OCI-M2 (cell line): ENCODE results near the gene CA5A.

Source experiments
- DNase-seq: peaks from one replicate; lab custom pipeline; 2025; ENCODE audit not compliant: unreplicated experiment; lab: John Stamatoyannopoulos, UW

The CA5A gene

DNA sequence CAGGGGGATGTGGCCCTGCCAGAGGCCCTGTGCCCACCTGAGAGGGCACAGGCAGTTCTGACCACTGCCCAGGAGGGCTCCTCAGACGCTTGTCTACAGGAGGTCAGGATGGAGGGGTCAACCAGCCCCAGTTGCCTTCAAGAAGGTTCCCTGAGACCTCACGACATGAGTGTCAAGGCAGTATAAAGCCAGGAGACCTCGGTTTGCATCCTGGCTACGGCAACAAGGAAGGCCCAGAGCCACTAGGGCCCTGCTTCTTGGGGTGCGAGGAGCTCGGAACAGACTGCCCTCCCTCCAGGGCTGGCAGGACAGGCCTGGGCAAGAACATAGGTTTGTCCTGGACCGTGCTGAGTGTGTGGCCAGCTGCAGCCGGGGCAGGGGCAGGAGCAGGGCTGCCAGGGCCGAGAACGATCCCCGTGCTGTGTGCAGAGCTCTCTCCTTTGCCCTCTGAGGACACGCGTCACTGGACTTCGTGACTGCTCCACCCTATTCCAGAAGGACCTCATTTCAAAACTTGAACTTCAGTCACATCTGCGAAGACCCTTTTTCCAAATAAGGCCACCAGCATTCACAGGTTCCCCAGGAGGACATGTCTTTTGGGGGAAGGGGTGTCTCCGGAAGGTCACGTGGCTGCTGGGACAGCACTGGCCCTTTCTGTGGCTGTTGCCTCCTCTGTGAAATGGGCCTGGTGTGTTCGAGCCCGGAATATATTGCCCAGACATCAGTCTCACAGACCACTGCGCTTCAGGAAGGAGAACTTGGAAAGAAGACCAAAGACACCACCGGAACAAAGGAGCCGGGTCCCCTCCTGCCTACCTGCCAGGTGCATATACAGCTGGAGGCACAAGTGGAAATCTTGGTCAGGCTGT, 94.8 kb downstream of the CA5A start:
- DNase-seq, result no peak

DNA sequence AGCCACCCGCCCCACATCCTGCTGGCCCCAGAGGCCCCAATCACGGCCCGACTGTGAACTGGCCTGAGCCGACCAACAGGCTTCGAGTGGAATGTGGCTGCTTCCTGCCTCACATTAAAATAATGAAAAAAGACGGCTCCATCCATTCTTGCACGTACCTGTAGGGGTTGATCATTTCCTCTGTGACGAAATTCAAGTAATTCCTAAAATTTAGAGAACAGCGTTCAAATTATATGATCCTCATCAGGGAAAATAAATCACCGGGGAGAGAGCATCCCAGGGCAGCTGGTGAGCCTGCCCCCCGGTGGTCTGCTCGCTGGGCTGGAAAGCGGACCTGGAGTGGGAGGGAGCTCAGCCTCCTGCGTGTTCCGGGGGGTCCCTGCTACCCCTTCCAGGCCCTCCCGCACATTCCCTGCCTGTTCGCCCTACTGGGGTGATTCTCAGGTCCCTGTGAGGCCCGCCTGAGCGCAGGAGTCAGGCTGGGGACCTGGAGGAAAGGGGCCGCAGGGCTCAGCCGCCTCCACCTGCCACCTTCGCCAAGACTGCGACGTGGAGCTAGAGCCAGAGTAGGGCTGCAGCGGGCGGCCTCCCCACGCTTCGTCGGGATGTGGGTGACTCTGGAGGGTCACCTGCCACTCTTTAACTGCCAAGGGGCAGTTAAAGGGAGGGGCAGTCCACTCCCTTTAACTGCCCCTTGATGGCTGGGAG, 95.9 kb downstream of the CA5A start:
- DNase-seq, result no peak

DNA sequence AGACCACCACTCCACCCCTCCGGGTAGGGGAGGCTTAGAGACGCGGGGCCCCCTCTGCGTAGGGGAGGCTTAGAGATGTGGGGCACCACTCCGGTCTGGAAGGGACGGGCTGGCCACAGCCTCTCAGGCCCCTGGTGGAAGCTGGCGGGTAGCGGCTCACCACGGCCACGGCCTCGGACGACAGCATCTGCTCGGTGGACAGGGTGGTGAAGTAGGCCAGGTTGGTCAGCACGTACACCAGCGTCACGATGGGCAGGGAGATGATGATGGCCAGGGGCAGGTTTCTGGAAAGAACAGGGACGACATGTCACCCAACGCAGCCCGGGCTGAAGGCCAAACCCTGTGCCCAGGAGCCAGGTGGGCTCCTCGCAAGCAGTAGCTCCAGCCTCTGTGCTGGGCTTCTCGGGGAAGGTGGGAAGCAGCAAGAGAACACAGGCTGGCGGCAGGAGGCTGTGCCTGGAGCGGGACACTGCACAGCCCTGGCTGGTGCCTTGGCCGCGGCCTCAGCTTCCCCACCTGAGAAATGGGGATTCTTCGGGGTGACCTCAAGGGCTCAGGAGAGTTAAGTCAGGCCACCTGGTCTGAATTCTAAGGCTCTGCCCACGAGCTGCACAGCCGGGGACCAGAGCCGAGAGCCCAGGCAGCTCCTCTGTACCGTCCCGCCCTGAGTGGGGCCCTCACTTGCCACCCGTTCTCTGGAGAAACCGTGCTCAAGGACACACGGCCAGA, 96.6 kb downstream of the CA5A start:
- no peak for DNase-seq

DNA sequence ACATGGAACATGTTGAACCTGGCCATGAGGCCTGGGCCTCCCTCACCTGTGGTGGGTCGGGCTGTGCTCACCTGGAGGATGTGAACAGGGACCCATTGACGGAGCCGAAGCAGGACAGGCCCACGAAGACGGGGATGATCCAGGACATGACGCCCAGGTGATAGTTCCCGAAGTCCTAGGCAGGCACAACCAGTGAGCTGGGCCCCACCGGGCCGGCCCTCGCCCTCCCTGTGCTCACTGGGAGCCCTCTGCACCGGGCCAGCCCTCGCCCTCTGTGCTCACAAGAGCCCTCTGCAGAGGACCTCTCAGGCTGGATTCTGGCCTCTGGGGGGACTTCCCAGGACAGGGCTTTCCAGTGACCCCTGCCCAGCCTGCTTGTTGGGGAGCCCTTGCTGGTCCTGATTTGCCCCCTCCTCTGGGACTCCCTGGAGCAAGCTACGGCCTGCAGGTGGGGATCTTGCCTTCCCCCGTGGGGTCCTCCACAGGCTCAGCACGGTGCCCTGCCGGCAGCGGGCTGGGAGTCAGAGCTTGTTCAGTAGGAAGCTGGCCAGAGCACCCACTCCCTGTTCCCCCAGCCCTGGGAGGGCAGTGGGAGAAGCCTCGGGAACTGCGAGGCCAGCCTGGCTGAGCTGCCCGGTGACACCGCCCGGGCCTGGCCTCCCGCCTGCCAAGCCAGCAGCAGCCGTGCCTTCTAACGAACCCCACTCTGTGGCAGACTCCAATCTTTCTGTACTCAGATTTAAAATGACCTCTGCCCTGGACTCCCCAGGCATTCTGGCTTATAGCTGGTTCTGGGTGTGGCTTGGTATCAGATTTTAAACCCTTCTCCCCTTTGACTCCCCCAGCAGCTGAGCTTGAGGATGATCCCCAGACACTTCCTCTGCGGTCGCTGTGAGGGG, 97.4 kb downstream of the CA5A start:
- no peak for DNase-seq
